Fibroblast of lung (primary cell): Measurements from ENCODE around the gene OR4D2. TPM values are rescaled to one million over a fixed set of nuclear protein-coding genes. Genes with fewer than 3 reads are reported as not detected.

Experiments
- DNase-seq, 2 donors: peaks; one replicate each; pipeline versions ENCODE4 v3.0.0 to v3.0.0-alpha.2; 2010; ENCODE audit warnings: low read depth in 2 of 2
- H2AFZ ChIP-seq: 2 replicates; pipeline ENCODE4 v1.5.1; 2012; ENCODE audit warnings: low read length, control low read depth, inconsistent platforms
- H3K27ac ChIP-seq: 2 replicates; pipeline ENCODE4 v1.5.1; 2011; ENCODE audit warnings: low read length, control low read depth; ENCODE audit not compliant: insufficient read depth
- H3K27me3 ChIP-seq: 2 replicates; pipeline ENCODE4 v1.5.1; 2011; ENCODE audit warnings: mild to moderate bottlenecking, low read length; ENCODE audit not compliant: control insufficient read depth, insufficient read depth
- H3K36me3 ChIP-seq: 2 replicates; pipeline ENCODE4 v1.5.1; 2011; ENCODE audit warnings: low read length; ENCODE audit not compliant: control insufficient read depth, insufficient read depth
- H3K4me1 ChIP-seq: 2 replicates; pipeline ENCODE4 v1.5.1; 2011; ENCODE audit warnings: low read length; ENCODE audit not compliant: control insufficient read depth, insufficient read depth; ENCODE audit errors: extremely low read depth
- H3K4me2 ChIP-seq: 2 replicates; pipeline ENCODE4 v1.5.1; 2011; ENCODE audit warnings: low read length, control low read depth; ENCODE audit not compliant: insufficient read depth; ENCODE audit errors: extremely low read depth
- H3K4me3 ChIP-seq, 4 experiments: fragments of 200-600 bp in 1 of 4; sonication (generic) in 1 of 4; replicated peaks in 1 of 4; 2 replicates each; pipeline ENCODE4 v1.5.1; 2011 to 2016; ENCODE audit warnings: low read length in 4 of 4, low read depth in 3 of 4, mild to moderate bottlenecking in 3 of 4, control low read depth in 2 of 4, inconsistent platforms in 1 of 4, mixed read lengths in 1 of 4; ENCODE audit not compliant: insufficient read depth in 1 of 4; ENCODE audit errors: control extremely low read depth in 1 of 4
- H3K79me2 ChIP-seq: 2 replicates; pipeline ENCODE4 v1.5.1; 2012; ENCODE audit warnings: mild to moderate bottlenecking, low read length, inconsistent platforms; ENCODE audit not compliant: control insufficient read depth, insufficient read depth
- H3K9ac ChIP-seq: 2 replicates; pipeline ENCODE4 v1.5.1; 2011; ENCODE audit warnings: mild to moderate bottlenecking, low read length, control low read depth; ENCODE audit not compliant: insufficient read depth
- H3K9me3 ChIP-seq: 2 replicates; pipeline ENCODE4 v1.5.1; 2012; ENCODE audit warnings: low read depth, low read length; ENCODE audit not compliant: control insufficient read depth, insufficient read depth
- H4K20me1 ChIP-seq: 2 replicates; pipeline ENCODE4 v1.5.1; 2011; ENCODE audit warnings: low read length; ENCODE audit not compliant: control insufficient read depth, insufficient read depth; ENCODE audit errors: extremely low read depth
- EZH2 ChIP-seq: IDR thresholded peaks from 2 replicates; pipeline ENCODE4 v1.5.1; 2012; ENCODE audit warnings: low read length, control low read depth, mild to moderate bottlenecking; ENCODE audit errors: missing control alignments
- polyA plus RNA-seq, 2 donors: library from polyadenylated mRNA; depleted of rRNA in 1 of 2; stranded (reverse) in 1 of 2; unstranded in 1 of 2; fragments of >200 nt; gene quantifications; 2 replicates each; pipeline ENCODE4 v1.2.1, GENCODE V29; 2011 to 2012; ENCODE audit warnings: missing spikeins in 1 of 2
- total RNA-seq: library from RNA; depleted of rRNA; stranded (reverse); fragments of >200 nt; gene quantifications from 2 replicates; pipeline ENCODE4 v1.2.1, GENCODE V29; 2014
- TF ChIP-seq, protein P1 (sequence below), 2 donors: IDR thresholded peaks in 1 of 2; conservative IDR thresholded peaks in 1 of 2; 1 replicate in 1 of 2; 2 replicates in 1 of 2; pipeline ENCODE4 v1.5.1; 2011 to 2012; ENCODE audit warnings: low read length in 2 of 2, control low read depth in 1 of 2, inconsistent platforms in 1 of 2, low read depth in 1 of 2, mild to moderate bottlenecking in 1 of 2

OR4D2 gene
- total and polyA plus RNA-seq, 2 donors (not counting 1 experiment from before 2014, with no cell fraction given): not detected

DNA sequence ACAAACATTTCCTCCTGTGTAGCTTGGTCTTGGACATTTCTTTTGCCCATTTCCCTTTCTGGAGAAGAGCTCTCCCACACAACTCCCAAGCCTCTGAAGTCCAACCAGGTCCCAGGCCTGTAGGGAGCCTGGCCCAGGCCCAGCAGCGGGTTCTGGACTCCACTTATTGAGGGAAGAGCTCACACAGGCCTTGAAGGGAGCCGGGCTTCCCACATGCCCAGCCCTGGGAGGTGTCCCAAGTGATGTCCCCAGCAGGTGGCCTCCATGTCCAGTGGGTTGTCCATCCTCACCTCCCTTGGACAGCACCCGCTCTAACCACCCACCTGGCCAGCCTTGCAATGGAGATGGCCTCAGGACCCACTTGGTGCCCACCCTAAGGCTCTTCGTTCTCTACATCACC lies 19.8 kb downstream of the OR4D2 start:
- no peaks in the 10 kb centered on the region for H3K36me3 ChIP-seq
- H3K4me1 ChIP-seq: peaks cover 9% of the 10 kb centered on the region
- H3K79me2 ChIP-seq: no peaks in the 10 kb centered on the region
- TF ChIP-seq EZH2: no peak
- TF ChIP-seq, protein P1, sequence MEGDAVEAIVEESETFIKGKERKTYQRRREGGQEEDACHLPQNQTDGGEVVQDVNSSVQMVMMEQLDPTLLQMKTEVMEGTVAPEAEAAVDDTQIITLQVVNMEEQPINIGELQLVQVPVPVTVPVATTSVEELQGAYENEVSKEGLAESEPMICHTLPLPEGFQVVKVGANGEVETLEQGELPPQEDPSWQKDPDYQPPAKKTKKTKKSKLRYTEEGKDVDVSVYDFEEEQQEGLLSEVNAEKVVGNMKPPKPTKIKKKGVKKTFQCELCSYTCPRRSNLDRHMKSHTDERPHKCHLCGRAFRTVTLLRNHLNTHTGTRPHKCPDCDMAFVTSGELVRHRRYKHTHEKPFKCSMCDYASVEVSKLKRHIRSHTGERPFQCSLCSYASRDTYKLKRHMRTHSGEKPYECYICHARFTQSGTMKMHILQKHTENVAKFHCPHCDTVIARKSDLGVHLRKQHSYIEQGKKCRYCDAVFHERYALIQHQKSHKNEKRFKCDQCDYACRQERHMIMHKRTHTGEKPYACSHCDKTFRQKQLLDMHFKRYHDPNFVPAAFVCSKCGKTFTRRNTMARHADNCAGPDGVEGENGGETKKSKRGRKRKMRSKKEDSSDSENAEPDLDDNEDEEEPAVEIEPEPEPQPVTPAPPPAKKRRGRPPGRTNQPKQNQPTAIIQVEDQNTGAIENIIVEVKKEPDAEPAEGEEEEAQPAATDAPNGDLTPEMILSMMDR (conservative IDR thresholded peaks at IDR 0.05 in 1 of 2, IDR thresholded peaks at IDR 0.05 in 1 of 2; ENCODE audit: low read depth in 1 of 2, low read length in 2 of 2): no peak
- no peak overlapping the region for H3K4me2 ChIP-seq
- H3K9me3 ChIP-seq: no peaks in the 10 kb centered on the region
- no peak overlapping the region for H2AFZ ChIP-seq
- H3K4me3 ChIP-seq: no peak overlapping the region
- H3K27me3 ChIP-seq: peaks cover 8% of the 10 kb centered on the region
- no peak overlapping the region for H3K27ac ChIP-seq
- no peak overlapping the region for H3K9ac ChIP-seq
- DNase-seq: no peak
- H4K20me1 ChIP-seq: no peaks in the 10 kb centered on the region

- Histone ChIP-seq H3K27ac (no peak overlapping the region), H2AFZ (no peak overlapping the region), H3K9ac (no peak overlapping the region), H4K20me1 (no peaks in the 10 kb centered on the region), H3K36me3 (no peaks in the 10 kb centered on the region), H3K4me1 (peaks cover 9% of the 10 kb centered on the region), H3K9me3 (no peaks in the 10 kb centered on the region), H3K4me3 (no peak overlapping the region), H3K4me2 (no peak overlapping the region), H3K79me2 (no peaks in the 10 kb centered on the region), H3K27me3 (peaks cover 8% of the 10 kb centered on the region)
- DNase-seq: no peak
- no peak for TF ChIP-seq EZH2
- TF ChIP-seq, protein P1 (conservative IDR thresholded peaks at IDR 0.05 in 1 of 2, IDR thresholded peaks at IDR 0.05 in 1 of 2; ENCODE audit: low read depth in 1 of 2, low read length in 2 of 2): no peak
Observed at GRCh38 chr17:58187063-58187462, 20.3 kb downstream of the OR4D2 start.

DNA sequence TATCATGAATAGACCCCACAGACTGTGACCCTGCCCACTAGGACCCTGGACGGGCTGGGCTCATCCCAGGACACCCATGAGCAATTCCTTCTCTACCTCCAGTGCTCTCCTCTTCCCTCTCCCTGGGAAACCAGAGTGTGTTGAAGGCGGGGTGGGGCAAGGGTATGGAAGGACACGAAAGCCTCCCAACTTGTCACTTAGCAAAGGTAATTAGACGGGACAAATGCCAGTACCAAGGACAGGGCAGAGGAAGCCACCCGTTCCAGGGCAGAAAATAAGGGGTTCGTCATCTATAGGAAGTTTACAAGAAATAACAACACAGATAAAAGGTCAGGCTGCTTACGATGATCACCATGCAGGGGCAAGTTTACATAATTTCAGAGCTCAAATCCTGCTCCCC lies 20.9 kb downstream of the OR4D2 start:
- Histone ChIP-seq H4K20me1 (no peaks in the 10 kb centered on the region), H2AFZ (no peak overlapping the region), H3K9me3 (no peaks in the 10 kb centered on the region), H3K79me2 (no peaks in the 10 kb centered on the region), H3K4me3 (no peak overlapping the region), H3K27me3 (peaks cover 8% of the 10 kb centered on the region), H3K36me3 (no peaks in the 10 kb centered on the region), H3K4me2 (no peak overlapping the region), H3K4me1 (peaks cover 9% of the 10 kb centered on the region), H3K27ac (no peak overlapping the region), H3K9ac (no peak overlapping the region)
- TF ChIP-seq, protein P1 (conservative IDR thresholded peaks at IDR 0.05 in 1 of 2, IDR thresholded peaks at IDR 0.05 in 1 of 2; ENCODE audit: low read depth in 1 of 2, low read length in 2 of 2): no peak
- TF ChIP-seq EZH2: no peak
- DNase-seq: no peak
